Measurements from ENCODE around the gene TCOF1.
"Not testable (repeated sequence)": the region's sequence is repeated elsewhere in the genome, so short reads cannot be mapped to it uniquely, and the experiment has no call there.

TCOF1 gene

DNA sequence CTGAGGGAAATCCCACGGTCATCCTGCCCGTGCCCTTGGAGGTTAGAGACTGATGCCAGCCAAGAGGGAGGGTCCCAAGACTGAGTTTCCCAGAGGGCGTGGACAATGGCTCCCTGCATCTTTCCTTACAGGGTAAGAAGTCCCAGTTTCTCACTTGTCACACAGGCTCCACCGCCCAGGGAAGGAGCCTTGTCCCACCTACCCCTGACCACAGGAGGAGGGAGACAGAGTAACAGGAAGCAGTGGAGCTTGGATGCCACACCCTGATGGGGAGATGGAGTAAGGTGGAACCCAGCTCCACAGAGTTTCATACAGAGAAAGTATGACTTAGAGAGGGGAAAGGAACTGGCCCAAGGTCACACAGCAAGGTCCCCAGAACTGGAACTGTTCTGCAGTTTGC, 64.6 kb downstream of the TCOF1 start:
- no peak for DNase-seq (ENCODE audit: low read depth in 2 of 2, low spot score in 1 of 2)

DNA sequence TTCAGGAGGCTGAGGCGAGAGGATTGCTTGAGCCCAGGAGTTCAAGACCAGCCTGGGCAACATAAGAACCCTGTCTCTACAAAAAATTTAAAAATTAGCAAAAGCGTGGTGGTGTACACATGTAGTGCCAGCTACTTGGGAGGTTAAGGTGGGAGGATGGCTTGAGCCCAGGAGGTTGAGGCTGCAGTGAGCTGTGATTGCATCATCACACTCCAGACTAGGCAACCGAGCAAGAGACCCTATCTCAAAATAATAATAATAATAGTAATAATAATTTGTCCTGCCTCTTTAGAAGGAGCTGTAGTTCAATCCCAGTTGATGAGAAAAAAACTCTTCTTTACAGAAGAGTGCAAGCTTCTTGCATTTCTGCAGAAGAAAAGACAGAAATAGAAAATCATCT, 65.3 kb downstream of the TCOF1 start:
- DNase-seq (ENCODE audit: low read depth in 2 of 2, low spot score in 1 of 2): no peak

DNA sequence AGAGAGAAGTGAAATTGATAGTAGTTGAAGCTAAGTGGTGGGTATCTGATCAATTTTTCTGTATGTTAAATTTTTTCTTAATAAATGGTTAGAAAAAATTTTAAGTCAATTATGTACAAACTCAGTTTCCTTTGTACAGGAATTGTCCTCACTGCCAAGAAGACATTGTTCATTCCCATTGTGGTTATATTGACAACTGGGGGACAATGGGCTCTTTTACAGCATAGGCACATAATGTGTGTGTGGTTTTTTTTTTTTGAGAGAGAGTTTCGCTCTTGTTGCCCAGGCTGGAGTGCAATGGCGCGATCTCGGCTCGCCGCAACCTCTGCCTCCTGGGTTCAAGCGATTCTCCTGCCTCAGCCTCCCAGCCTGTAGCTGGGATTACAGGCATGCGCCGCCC, 68.7 kb downstream of the TCOF1 start:
- not testable (repeated sequence) for DNase-seq (ENCODE audit: low read depth in 2 of 2, low spot score in 1 of 2)

DNA sequence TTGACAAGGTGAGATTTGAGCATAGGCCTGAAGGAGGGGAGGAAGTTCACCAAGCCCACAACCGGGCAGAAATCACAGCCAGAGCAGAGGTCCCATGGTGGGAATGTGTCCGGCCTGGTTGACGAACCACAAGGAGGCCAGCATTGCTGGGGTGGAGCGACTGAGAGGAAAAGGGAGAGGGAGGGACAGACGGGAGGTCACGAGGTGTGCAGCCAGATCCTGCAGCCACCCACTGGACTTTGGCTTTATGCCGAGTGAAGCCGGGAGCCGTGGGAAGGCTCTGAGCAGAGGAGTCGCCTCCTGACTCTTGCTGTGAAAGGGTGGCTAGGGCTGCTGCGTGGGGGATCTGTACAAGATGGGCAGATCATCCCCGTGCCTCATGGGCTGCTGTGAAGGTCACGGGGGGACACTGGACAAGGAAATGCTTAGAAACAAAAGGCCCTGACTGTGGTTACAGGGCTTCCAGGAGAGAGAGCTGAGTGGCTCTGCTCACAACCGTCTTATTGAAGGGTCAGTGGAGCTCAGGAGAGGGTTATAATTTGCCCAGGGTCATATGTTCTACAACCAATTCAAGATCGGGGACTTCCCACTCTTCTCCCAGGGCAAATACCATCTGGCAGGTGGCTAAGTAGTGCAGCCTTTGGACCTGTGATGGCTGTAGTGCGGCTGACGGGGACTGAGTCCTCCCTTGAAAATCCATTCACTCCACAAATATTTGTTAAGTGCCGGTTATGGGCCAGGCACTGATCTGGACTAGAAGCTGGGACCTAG, 70.8 kb downstream of the TCOF1 start:
- no peak for DNase-seq (ENCODE audit: low read depth in 2 of 2, low spot score in 1 of 2)

DNA sequence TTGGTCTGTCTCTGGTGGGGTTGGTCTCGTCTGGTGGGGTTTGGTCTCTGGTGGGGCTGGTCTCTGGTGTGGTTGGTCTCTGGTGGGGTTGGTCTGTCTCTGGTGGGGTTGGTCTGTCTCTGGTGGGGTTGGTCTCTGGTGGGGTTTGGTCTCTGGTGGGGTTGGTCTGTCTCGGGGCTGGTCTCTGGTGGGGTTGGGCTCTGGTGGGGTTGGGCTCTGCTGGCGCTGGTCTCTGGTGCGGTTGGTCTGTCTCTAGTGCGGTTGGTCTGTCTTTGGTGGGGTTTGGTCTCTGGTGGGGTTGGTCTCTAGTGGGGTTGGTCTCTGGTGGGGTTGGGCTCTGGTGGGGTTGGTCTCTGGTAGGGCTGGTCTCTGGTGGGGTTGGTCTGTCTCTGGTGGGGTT, 71.5 kb downstream of the TCOF1 start:
- DNase-seq (ENCODE audit: low read depth in 2 of 2, low spot score in 1 of 2): no peak

DNA sequence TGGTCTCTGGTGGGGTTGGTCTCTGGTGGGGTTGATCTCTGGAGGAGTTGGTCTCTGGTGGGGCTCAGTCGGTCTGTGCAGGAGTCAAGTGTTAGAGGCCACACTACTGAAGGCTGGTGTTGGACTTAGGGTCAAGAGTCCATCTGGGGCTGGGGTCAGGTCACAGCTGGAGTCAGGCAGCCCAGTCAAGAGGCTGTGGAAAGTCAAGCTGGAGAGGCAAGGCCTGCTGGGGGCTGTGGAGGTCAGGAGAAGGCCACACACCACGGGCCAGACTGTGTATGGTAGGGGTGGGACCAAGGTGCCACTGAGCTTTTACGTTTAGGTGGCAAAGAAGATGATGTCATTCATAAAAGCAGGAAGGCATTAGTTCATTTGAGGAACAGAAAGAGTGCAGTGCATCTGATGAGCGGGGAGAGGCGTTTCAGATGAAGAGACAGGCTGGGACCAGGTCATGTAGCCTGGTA, 71.9 kb downstream of the TCOF1 start:
- no peak for DNase-seq (ENCODE audit: low read depth in 2 of 2, low spot score in 1 of 2)

DNA sequence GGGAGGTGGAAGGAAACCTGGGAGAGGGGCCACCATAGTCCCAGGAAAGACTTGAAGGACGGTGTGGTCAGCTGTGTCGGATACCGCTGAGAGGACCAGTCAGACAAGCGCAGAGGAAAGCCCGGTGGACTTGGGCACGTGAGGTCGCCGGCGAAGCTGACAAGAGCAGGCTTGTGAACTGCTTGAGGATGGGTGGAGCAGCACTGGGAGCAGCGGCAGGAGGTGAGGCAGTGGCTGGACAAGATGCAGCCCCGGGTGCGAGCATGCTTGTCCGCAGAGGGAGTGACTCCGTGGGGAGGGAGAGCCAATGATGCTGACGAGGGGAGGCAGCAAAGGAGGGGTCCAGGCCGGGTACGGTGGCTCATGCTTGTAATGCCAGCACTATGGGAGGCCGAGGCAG, 73.6 kb downstream of the TCOF1 start:
- no peak for DNase-seq (ENCODE audit: low read depth in 2 of 2, low spot score in 1 of 2)

DNA sequence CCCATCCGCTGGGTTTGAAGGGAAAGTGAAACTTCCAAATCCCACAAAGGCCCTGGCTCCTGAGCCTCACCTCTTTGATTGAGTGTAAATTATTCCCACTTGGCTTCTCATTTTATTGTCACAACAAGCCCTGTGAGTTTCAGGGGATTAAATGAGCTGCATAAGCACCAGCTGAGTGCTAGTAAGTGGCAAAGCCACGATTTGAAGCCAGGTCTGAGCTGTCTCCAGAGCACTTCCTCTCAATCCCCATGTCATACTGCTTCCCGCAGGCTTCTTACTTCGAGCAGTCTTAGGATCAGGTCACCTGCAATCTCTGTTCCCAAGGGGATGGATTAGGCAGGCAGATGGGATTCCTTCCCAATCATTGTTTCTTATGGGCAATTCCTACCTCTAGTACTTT, 74.1 kb downstream of the TCOF1 start:
- no peak for DNase-seq (ENCODE audit: low read depth in 2 of 2, low spot score in 1 of 2)

DNA sequence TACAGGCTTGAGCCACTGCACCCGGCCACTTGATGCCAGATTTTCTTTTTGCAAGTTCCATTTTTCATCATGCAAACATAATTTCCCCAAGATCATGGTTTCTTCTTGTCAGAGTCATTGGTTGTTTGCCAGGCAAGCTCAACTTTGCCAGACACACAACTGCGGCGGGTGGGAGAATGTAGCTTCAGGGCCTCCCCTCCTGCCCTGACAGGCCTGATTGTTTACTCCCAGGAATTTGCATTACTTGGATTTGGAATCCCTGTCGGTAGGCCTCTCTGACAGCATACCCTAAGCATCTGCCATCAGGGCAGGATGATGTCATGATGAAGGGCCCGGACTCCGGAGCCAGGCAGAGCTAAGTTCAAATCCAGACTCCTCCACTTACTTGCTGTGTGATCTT, 77.0 kb downstream of the TCOF1 start:
- DNase-seq (ENCODE audit: low read depth in 2 of 2, low spot score in 1 of 2): no peak

DNA sequence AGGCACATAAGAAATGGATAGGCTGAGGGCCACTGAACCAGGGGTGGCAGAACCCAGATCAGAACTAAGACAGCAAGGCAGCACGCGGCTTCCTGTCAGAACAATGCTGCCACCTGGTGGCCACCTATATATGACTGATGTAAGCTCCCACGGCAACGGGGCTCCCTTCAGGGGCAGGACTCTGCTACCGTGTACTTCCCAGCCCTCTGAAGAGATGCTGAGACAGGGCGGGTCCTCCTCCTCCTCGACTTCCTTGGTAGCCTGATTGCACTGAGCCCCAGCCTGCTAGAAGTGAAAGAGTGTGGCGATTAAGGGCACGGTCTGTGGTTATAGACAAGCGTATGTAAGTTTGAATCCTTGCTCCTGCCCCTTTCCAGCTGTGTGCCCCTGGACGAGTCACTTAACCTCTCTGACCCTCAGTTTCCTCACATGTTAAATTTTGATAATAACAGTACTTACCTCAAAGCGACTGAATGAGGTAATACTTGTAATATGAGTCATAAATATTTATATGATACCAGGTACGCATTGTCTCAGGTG, 78.7 kb downstream of the TCOF1 start:
- peak; percentile 80 to 85 for DNase-seq (ENCODE audit: low read depth in 2 of 2, low spot score in 1 of 2)

DNA sequence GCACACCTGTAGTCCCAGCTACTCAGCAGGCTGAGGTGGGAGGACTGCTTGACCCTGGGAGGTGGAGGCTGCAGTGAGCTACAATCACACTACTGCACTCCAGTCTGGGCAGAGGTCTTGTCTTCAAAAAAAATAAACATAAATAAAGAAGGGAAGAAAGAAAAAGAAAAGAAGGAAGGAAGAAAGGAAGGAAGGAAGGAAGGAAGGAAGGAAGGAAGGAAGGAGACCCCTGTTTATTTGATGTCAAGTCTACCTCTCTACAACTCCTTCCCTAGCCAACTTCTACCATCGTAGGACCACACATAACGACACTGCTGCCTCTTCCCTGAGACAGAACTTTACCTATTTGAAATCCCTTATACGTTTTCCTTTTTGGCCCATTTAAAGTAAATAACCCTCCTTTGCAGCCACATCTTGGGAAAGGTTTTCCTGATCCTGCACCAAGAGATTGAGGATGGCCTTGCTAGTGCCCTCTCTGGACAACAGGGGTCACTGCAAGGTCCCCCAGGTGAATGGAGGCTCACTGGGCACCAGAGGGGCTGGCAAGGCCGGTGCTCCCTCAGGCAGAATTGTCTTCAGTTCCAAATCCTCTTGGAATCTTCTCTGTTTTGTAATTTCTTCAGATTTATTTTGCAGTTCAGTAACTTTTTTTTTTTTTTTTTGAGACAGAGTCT, 81.5 kb downstream of the TCOF1 start:
- DNase-seq (ENCODE audit: low read depth in 2 of 2, low spot score in 1 of 2): no peak

DNA sequence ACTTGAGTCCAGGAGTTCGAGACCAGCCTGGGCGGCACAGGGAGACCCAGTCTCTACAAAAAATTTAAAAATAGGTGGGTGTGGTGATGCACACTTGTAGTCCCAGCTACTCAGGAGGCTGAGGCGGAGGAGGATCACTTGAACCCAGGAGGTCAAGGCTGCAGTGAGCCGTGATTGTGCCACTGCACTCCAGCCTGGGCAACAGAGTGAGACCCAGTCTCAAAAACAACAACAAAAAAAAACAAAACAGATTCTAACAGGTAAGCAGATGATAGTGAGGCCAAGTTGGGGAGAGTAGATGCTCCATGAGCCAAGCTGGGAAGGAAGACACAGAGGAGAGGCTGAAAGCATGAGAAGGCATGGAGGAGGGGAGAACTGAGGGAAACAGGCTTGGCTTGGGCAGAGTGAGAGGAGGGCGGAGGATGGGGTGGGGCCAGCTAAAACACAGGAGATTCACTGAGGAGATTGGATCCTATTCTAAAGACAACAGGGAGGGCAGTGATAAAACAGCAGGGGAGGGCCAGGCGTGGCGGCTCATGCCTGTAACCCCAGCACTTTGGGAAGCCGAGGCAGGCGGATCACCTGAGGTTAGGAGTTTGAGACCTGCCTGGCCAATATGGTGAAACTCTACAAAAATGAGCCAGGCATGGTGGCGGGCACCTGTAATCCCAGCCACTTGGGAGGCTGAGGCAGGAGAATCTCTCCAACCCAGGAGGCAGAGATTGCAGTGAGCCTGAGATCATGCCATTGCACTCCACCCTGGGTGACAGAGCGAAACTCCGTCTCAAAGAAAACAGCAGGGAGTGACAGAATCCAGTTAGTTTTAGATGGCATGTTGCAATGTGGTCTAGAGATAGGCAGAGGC, 83.7 kb downstream of the TCOF1 start:
- DNase-seq (ENCODE audit: low read depth in 2 of 2, low spot score in 1 of 2): no peak

DNA sequence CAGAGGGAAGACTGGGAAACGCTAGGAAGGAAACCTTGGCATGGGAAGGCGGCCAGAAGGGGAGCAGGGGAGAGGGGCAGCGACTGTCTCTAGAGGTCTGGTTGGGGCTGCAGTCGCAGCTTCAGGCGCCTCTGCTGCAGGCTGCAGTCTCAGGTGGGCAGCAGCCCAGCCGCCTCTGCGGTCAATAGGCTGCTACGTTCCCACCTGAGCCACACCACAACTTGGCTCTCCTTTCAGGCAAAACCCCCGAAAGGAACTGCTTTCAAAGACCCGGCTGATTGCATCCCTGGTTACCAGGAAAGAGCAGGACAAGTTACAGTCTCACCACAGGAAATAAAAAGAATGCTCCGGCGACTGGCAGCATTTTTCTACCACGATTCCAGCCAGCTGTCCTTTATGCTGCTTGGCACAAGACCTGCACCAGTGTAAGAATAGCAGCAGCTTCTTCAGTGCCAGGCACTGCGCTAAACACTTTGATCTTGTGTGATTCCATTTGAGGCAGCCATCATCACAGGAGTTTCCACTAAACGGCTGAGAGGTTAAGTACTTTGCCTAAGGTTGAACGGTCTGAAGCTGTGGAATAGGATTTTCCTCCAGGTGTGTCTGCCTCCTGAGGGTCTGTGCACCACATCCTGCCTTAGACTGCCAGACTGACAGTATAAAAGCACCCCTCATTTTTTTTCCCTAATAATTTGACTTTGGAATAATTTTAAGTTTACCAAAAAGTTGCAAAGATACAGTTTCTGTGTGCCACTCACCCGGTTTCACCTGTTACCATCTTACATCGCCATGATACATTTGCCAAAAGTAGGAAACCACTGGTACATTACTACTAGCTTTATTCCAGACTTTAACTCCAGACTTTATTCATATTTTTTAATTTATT, 84.6 kb downstream of the TCOF1 start:
- DNase-seq (ENCODE audit: low read depth in 2 of 2, low spot score in 1 of 2): no peak

DNA sequence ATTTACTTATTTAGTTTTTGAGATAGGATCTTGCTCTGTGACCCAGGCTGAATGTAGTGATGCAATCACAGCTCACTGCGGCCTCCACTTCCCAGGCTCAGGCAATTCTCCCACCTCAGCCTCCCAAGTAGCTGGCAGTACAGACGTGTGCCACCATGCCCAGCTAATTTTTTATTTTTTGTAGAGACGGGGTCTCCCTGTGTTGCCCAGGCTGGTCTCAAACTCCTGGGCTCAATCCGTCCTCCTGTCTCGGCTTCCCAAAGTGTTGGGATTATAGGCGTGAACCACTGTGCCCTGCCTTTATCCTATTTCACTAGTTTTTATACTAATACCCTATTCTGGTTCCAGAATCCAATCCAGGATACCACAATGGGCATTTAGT, 85.2 kb downstream of the TCOF1 start:
- no peak for DNase-seq (ENCODE audit: low read depth in 2 of 2, low spot score in 1 of 2)

DNA sequence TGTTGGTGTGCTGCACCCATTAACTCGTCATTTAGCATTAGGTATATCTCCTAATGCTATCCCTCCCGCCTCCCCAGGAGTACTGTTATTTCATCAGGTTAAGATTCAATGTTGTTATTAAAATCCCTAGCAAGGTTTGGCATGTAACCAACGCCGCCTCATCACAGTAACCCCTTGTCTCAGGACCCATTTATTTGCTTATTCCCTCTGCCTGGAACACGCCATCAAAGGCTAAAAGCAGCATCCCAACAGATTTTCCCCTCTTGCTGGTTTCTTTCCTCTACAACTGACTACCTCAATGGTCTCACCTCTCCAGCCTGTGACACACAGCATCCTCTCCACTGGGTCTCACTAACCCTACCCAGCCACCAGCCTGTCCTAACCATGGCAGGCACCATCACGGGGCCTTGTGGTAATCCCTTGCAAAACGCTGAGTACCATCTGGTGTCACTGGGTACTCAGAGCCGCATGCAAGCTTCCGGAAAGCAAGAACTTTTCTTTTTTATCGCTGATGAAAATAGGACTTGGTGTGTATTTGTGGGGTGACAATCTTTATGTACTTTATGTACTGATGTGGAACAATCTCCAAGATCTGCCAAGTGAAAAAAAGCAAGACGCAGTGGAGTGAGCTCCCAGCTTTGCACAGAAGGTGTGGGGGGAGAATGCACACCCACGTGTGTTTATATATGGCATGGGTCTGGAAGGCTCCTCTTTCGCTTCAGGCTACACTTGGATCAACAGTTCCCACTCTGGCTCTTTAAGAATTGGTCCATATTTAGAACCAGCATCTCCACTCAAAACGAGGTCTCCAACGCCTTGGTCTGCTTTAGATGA, 86.0 kb downstream of the TCOF1 start:
- DNase-seq (ENCODE audit: low read depth in 2 of 2, low spot score in 1 of 2): no peak

DNA sequence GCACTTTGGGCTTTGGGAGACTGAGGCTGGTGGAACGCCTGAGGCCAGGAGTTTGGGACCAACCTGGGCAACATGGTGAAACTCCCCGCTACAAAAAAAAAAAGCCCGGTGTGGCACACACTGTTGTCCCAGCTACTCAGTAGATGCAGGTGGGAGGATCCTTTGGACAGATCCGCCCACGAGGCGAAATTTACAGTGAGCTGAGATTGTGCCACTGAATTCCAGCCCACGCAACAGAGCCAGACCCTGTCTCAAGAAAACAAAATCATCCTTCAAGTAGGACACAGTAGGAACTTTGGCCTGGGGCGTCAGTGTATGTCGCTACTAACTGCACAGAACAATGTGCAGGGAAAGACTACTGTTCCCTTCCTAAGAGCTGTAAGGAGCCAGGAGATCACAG, 87.3 kb downstream of the TCOF1 start:
- no peak for DNase-seq (ENCODE audit: low read depth in 2 of 2, low spot score in 1 of 2)

DNA sequence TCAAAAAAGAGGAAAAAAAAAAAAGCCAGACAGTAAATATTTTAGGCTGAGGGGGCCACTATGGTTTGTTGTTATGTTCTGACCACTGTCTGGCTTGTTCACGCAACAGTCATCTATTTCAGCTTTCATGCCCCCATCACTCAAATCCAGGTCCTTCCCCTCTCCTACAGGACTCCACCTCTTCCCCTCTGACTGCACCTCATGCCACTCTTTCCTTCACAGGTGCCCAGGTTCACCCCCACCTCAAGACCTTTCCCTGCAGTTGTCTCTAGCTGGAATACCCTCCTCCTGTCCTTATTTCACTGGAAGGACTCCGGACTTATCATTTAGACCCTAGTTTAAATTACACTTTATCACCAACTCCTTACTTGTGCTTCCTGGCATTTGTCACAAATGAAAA, 88.6 kb downstream of the TCOF1 start:
- no peak for DNase-seq (ENCODE audit: low read depth in 2 of 2, low spot score in 1 of 2)

DNA sequence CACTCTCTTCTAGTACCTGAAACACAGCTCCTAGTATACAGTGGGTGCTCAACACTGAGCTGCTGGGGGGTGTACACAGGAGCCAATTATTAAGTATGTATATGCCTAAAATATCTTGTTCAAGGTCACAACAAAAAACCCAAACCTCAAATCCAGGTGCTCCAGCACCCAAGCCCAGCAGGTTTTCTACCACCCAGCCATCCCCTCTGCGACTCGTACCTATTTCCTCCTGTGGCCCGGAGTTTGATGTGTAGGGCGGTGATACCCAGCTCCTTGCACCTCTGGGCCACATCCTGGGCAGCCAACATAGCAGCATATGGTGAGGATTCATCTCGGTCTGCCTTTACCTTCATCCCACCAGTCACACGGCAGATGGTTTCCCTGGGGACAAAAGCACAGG, 89.1 kb downstream of the TCOF1 start:
- DNase-seq (ENCODE audit: low read depth in 2 of 2, low spot score in 1 of 2): no peak

DNA sequence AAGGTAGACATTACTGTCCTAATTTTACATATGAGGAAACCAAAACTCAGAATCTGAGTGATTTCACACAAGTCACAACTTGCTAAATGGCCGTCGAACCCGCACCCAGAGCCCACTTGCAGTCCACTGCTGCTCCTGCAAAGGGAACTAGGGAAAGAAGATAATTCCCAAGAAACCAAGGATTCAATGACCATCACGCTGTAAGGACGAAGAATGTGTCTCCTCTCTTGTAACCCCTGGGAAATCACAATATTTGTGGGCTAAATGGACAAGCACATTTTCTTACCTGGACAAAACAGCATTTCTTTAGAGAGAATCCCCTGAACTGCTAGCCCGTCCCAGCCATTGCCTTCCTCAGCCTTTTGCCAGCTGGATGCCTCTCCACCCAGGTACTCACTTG, 89.7 kb downstream of the TCOF1 start:
- DNase-seq (ENCODE audit: low read depth in 2 of 2, low spot score in 1 of 2): no peak

DNA sequence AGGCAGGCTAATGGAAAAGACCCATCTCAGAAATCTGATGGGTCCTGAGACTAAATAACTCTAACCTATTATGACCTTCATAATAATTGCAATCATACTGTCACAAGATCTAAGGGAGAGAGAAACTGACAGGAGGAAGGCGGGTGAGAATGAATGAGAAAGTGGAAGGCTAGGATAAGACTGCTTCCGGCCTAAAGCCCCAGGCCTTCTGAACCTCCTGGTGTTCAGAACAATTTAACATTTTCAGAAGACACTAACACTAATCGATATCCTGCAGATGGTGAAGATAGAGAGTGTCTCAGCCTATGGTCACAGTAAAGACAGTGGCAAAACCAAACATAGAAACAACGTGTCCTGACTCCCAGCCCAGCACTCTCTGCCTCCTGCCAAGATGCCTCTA, 90.8 kb downstream of the TCOF1 start:
- DNase-seq (ENCODE audit: low read depth in 2 of 2, low spot score in 1 of 2): no peak
